COLO668 (cell line): ENCODE data around the gene PLEKHA6.

Experiments used
- DNase-seq: peaks from one replicate; lab custom pipeline; 2025; ENCODE audit not compliant: unreplicated experiment; lab: John Stamatoyannopoulos, UW

The PLEKHA6 gene, protein sequence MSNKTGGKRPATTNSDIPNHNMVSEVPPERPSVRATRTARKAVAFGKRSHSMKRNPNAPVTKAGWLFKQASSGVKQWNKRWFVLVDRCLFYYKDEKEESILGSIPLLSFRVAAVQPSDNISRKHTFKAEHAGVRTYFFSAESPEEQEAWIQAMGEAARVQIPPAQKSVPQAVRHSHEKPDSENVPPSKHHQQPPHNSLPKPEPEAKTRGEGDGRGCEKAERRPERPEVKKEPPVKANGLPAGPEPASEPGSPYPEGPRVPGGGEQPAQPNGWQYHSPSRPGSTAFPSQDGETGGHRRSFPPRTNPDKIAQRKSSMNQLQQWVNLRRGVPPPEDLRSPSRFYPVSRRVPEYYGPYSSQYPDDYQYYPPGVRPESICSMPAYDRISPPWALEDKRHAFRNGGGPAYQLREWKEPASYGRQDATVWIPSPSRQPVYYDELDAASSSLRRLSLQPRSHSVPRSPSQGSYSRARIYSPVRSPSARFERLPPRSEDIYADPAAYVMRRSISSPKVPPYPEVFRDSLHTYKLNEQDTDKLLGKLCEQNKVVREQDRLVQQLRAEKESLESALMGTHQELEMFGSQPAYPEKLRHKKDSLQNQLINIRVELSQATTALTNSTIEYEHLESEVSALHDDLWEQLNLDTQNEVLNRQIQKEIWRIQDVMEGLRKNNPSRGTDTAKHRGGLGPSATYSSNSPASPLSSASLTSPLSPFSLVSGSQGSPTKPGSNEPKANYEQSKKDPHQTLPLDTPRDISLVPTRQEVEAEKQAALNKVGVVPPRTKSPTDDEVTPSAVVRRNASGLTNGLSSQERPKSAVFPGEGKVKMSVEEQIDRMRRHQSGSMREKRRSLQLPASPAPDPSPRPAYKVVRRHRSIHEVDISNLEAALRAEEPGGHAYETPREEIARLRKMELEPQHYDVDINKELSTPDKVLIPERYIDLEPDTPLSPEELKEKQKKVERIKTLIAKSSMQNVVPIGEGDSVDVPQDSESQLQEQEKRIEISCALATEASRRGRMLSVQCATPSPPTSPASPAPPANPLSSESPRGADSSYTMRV

DNA sequence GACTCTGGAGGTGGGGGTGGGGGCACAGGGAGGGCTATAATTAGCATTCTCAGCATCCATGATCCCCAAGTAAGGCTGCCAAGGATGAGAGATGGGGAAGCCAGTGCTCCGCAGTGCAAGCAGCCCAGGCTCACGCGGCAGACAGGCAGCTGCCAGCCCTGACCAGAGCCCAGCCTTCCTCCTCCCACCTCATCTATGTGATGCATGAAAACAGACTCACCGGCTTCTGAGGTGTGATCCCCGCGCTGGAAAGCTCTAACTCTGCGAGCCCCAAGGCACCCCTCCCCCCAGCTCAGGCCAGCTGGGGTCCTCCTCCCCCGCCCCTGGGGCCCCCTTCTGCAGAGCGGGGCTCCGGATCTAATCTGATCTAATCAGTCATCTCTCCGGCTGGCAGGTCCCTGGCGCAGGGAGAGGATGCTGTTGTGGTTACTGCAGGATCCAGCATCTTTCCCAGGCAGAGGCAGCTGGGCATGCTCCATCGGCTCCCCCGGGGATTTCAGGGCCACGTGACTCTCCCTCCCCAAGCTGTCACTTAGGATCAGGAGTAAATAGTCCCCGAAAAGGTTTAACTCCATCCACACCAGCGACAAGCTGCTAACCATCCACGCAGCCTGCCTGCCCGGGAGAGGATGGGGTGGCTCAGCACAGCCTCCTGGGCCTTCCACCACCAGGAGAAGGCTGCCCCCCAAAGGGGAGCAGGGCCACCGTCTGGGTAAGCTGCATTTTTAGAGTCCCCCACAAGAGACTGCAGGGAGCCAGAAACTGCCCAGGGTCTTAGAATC lies at the start of gene PLEKHA6:
Gene PLEKHA6, minus strand, starts transcription at position 456 of the 782 bp plus-strand sequence. CDS start 86,202 bp downstream, outside the sequence.
- peak; percentile 60 for DNase-seq

GRCh38 chr1:204409123-204409522 lies 49.4 kb upstream of the PLEKHA6 start:
- DNase-seq = no peak

- DNase-seq = no peak
These were observed 48.9 kb upstream of the PLEKHA6 start for GRCh38 chr1:204408602-204409001.

GRCh38 chr1:204408074-204408507 lies 48.4 kb upstream of the PLEKHA6 start:
- DNase-seq = no peak

DNA sequence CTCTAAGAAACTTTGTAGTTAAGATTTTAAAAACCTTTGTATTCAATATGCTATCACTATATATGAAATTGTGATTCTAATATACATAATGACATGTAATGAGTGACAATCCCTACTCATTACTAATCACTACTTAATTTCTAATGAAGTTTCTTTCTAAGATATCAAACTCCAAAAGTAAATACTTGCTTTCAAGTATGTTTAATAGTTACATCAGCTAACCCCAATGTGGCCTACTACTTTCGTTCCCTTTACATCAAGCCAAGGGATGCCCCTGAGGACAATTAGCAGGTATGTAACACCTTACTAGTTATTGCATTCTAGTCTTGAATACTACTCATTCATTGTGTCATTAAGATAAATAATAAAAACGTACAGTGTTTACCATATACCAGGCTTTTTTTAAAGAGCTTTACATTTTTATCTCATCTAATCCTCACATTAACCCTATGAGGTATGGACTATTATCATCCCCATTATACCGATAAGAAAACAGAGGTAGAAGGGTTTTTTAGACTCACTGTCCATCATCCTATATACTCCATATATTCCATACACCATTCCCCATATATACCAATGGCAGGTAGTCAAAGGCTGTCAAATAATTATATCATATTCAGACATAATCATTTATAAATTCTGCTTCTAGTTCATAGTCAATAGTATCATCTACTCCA lies 47.7 kb upstream of the PLEKHA6 start:
- no peak for DNase-seq

DNA sequence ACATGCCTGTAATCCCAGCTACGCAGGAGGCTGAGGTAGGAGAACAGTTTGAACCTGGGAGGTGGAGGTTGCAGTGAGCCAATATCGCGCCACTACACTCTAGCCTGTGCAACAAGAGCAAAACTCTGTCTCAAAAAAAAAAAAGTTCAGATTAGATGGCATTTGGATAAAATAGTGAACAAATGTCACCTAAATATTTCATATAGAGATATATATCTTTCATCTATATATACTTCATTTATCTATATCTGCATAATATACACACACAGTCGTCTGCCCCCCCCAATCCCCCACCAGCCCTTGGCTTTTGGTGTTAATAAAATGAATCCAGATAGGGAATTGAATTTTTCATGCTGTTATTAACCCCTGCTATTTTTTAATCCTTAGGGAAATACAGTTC lies 46.9 kb upstream of the PLEKHA6 start:
- no peak for DNase-seq

DNA sequence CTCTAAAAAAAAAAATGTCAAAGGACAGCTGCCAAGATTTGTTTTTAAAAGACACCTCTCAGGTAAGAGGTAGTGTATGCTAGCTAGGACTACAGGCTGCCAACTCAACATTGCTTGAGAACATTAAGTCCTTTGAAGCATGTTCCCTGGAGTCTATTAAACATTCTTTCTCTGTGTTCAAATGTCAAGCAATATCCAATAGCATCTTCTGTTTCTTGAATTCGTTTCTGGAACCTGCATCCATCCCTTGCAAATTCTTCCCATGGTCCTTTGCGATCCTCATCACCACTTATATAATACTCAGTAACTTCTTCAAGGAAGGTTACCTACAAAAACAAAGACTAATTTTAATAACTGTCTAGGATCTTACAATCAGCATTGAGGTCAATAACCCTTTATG lies 46.3 kb upstream of the PLEKHA6 start:
- DNase-seq = no peak

- no peak for DNase-seq
These were observed 44.9 kb upstream of the PLEKHA6 start for GRCh38 chr1:204404629-204405028.

- DNase-seq = no peak
These were observed 42.7 kb upstream of the PLEKHA6 start for GRCh38 chr1:204402391-204402790.

GRCh38 chr1:204401730-204402129 lies 42.0 kb upstream of the PLEKHA6 start:
- DNase-seq = no peak

- DNase-seq = no peak
These were observed 41.3 kb upstream of the PLEKHA6 start for GRCh38 chr1:204400882-204401510.

DNA sequence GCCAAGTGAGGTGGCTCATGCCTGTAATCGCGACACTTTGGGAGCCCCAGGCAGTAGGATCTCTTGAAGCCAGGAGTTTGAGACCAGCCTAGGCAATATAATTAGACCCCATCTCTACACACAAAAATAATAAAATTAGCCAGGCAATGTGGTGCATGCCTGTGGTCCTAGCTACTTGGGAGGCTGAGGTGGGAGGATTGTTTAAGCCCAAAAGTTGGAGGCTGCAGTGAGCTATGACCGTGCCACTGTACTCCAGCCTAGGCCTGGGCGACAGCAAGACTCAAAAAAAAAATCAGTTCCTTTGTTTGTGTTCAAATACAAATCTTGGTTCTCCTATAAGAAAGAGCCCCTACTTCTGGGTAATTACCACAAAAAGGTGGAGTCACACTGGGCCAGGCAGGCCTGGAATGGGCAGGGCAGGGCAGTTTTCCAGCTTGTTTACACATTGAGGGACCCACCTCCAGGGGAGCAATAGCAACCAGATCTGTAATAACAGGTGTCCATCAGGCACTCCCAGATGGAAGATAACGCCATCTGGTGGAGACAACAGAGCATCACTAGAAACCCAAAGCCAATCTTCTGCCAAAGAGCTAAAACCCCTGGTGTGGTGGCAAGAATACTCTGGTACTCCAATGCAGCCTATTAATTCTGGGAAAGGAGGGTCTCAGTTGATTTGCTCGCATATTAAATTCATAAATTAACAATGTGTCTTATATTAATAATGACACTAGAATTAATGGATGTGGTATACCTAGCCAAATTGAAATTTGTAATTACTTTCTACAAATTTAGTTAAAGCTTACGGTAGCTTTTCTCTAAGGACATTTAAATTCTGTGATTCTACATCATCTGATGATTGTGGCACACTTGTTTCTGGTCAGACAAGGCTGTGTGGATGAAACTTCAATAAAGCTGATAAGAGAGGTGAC lies 38.7 kb upstream of the PLEKHA6 start:
- DNase-seq = peak; percentile 75

DNA sequence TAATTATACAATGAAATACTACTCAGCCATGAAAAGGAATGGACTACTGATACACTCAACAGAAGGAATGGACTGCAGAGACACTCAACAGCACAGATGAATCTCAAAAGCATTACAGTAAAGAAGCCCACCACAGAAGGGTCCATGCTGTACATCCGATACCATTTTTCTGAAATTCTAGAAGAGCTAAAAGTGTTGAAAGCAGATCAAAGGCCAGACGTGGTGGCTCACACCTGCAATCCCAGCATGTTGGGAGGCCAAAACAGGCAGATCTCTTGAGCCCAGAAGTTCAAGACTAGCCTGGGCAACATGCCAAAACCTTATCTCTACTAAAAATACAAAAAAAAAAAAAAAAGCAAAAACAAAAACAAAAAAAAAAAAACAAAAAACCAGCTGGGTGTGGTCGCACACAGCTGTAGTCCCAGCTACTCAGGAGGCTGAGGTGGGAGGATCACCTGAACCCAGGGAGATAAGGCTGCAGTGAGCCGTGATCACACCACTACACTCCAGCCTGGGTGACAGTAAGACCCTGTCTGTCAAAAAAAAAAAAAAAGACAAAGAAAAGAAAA lies 36.4 kb upstream of the PLEKHA6 start:
- no peak for DNase-seq

- DNase-seq = no peak
These were observed 31.9 kb upstream of the PLEKHA6 start for GRCh38 chr1:204391629-204392028.

DNA sequence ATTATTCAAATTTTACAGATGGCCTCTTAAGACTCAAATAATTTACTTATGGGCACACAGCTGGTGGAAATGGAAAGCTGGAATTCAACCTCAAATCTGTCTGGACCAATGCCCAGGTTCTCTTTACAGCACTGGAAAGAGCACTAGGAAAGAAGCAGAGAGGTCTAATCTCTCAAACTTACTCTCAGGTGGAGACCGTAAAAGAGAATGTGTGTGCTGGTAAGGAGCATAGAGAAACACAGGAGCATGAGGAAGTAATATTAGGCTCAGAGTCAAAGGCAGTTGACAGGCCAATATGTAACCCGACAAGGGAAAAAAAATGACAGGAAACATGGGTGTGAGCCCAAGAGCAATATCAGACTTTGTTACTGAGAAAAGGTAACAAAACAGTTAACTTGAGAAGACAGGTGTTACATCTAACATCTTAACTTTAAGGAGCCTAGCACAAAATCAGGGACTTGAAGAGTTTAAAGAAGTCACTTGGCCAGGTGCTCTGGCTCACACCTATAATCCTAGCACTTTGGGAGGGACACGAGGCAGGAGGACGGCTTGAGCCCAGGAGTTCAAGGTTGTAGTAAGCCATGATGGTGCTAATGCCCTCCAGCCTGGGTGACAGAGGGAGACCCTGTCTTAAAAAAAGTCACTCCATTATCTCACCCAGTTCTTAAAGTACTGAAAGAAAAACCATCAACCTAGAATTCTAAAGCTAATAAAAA lies 31.2 kb upstream of the PLEKHA6 start:
- DNase-seq = no peak

DNA sequence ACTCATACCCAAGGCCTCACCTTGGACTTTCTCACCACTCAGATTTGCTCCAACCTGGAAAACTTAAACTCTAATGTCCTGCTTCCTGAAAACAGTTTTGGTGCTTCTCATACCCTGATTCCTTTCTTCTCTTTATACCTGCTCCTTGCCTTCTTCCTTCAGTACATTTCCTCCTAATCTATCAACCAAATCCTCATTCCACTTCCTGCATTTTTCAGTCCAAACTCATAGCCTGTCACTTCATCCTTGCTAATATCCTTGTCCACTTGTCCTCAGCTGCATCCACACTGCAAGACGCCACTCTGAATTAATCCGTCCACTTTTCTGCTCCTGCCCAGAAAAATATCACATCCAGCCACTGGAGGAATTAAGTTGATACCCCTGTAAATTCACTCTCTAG lies 26.0 kb upstream of the PLEKHA6 start:
- DNase-seq = no peak

- DNase-seq = no peak
These were observed 25.1 kb upstream of the PLEKHA6 start for GRCh38 chr1:204384636-204385352.
